Heart left ventricle (tissue), 16 donors: ENCODE results near the gene TMEM8B. TPM values are rescaled to one million over a fixed set of nuclear protein-coding genes. Genes with fewer than 3 reads are reported as not detected.

Experiments
- ATAC-seq, 4 donors: fragments of 200-7000 bp; cut with Tn5 transposase; one replicate each; pipeline ENCODE4 v1.9.1; 2020 to 2022; ENCODE audit warnings: moderate library complexity in 4 of 4, mild to moderate bottlenecking in 3 of 4, moderate number of reproducible peaks in 1 of 4
- DNase-seq, 5 donors: peaks; one replicate each; pipeline ENCODE4 v3.0.0-alpha.2; 2020
- H3K27ac ChIP-seq, 12 donors: fragments of 200-600 bp; sonication (generic) in 4 of 12; one replicate each; pipeline versions ENCODE4 v1.5.0 to v1.8.0; 2016 to 2022; ENCODE audit warnings: mild to moderate bottlenecking in 2 of 12
- H3K27me3 ChIP-seq, 9 donors: fragments of 200-600 bp; sonication (generic) in 2 of 9; one replicate each; pipeline versions ENCODE4 v1.5.1 to v1.8.0; 2016 to 2022; ENCODE audit warnings: mild to moderate bottlenecking in 3 of 9
- H3K36me3 ChIP-seq, 9 donors: fragments of 200-600 bp; sonication (generic) in 2 of 9; one replicate each; pipeline versions ENCODE4 v1.5.0 to v1.8.0; 2018 to 2022; ENCODE audit warnings: mild to moderate bottlenecking in 2 of 9
- H3K4me1 ChIP-seq, 12 donors: fragments of 200-600 bp; sonication (generic) in 4 of 12; one replicate each; pipeline versions ENCODE4 v1.5.0 to v1.8.0; 2016 to 2022; ENCODE audit warnings: mild to moderate bottlenecking in 3 of 12
- H3K4me3 ChIP-seq, 12 donors: fragments of 200-600 bp; sonication (generic) in 4 of 12; one replicate each; pipeline versions ENCODE4 v1.5.0 to v1.8.0; 2017 to 2022; ENCODE audit warnings: mild to moderate bottlenecking in 9 of 12, moderate library complexity in 4 of 12
- H3K9me3 ChIP-seq, 12 donors: fragments of 200-600 bp; sonication (generic) in 4 of 12; one replicate each; pipeline versions ENCODE4 v1.5.0 to v1.8.0; 2016 to 2022; ENCODE audit warnings: mild to moderate bottlenecking in 1 of 12
- POLR2A ChIP-seq, 2 donors: fragments of 450-650 bp; IDR thresholded peaks; one replicate each; pipeline ENCODE4 v1.6.1; 2017; ENCODE audit warnings: antibody characterized with exemption in 2 of 2, mild to moderate bottlenecking in 2 of 2, moderate library complexity in 2 of 2
- WGBS, 4 donors: extraction: QIAGEN DNeasy Blood & Tissue Kit in 2 of 4; methylation state at CpG; one replicate each; pipeline versions ENCODE4 v1.1.5 to v1.1.7; 2013 to 2018; 5-methylcytosine and 5-hydroxymethylcytosine counted together
- intact Hi-C, 10 donors: fragments of 100-400 bp; cut with DNase I; formaldehyde crosslinking; loops; one replicate each; pipeline versions ENCODE4 v1.11.1 to v1.14.2; 2022
- polyA plus RNA-seq, 2 donors: library from polyadenylated mRNA; stranded (reverse); fragments of 200-250 nt; gene quantifications; one replicate each; pipeline ENCODE4 v1.2.3, GENCODE V29; 2013
- total RNA-seq, 9 donors: library from RNA; depleted of rRNA in 2 of 9; stranded (reverse); fragments of >200 nt in 2 of 9; fragmentation: NEBNext Ultra II Directional in 3 of 9; extraction: Animal tissue kit (Norgen Biotek cat#: 25700) in 3 of 9; gene quantifications; one replicate each; pipeline versions ENCODE4 v1.1.0 to v1.2.4, GENCODE V29; 2016 to 2023
- TF ChIP-seq, protein P1 (sequence below), 12 donors: fragments of 200-600 bp; sonication (generic) in 4 of 12; IDR thresholded peaks; one replicate each; pipeline versions ENCODE4 v1.5.0 to v1.8.0; 2018 to 2022; ENCODE audit warnings: antibody characterized with exemption in 12 of 12, mild to moderate bottlenecking in 5 of 12
- donor health status: ischemic (EF 13 %, LVEDD 7.1; RV severe dilation, severe dysfunction).
- donor health status: healthy with polysubstance abuse.
- donor health status: DM: no; HTN: yes; CAD: no.
- donor health status: DM: no; HTN: no; CAD: no.
- donor health status: ischemic (EF 25% LVEDD 6.9; RV normal size, moderate dysfunction).
- donor health status: ischemic (EF 25% LVEDD 5.7; RV mildly dilated, moderate dysfunction).
- donor health status: healthy.
- donor health status: DM: yes; HTN: yes; CAD: no.
- donor health status: ischemic (EF 35%, LVEDD 5.7; RV mildly dilated, moderate dysfunction).
- donor health status: nonischemic (EF 11% LVEDD 7.7; RV severe dilation, severe dysfunction).
- donor health status: DM: yes; HTN: yes; CAD: no.
- donor health status: PGD.
- donor health status: ischemic (EF 29% LVEDD 5.4; RV normal size, mild dysfunction).
- donor health status: nonischemic (EF 23%, LVEDD 6.1; RV moderate dilation, normal function).

The TMEM8B gene
- total and polyA plus RNA-seq, 11 donors, result 7.9 to 21.4 (median 17.9) TPM

DNA sequence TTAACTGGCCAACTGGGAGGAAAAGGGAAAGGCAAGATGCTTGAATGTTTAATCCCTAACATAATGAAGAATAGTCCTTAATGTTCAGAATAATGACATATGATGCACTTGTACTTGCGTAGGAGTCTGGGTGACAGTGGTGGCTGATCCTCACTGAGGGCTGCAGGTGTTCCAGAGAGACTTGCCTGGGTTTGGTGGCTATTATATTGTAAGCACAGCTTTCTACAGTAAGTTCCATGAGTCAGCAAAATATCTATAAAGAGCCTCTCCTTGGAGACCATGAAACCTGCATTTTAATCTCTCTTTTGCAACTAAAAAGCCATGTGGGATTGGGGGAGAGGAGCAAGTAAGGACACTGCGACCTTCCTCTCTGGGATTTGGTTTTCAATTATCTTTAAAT lies 39.5 kb upstream of the TMEM8B start:
- TF ChIP-seq, protein P1, sequence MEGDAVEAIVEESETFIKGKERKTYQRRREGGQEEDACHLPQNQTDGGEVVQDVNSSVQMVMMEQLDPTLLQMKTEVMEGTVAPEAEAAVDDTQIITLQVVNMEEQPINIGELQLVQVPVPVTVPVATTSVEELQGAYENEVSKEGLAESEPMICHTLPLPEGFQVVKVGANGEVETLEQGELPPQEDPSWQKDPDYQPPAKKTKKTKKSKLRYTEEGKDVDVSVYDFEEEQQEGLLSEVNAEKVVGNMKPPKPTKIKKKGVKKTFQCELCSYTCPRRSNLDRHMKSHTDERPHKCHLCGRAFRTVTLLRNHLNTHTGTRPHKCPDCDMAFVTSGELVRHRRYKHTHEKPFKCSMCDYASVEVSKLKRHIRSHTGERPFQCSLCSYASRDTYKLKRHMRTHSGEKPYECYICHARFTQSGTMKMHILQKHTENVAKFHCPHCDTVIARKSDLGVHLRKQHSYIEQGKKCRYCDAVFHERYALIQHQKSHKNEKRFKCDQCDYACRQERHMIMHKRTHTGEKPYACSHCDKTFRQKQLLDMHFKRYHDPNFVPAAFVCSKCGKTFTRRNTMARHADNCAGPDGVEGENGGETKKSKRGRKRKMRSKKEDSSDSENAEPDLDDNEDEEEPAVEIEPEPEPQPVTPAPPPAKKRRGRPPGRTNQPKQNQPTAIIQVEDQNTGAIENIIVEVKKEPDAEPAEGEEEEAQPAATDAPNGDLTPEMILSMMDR (IDR thresholded peaks at IDR 0.05), result no peak
- no peak for TF ChIP-seq POLR2A (IDR thresholded peaks at IDR 0.05)
- Histone ChIP-seq H3K36me3 (peaks cover 0 to 4% (median 0%) of the 10 kb centered on the region in 9 donors), H3K9me3 (no peaks in the 10 kb centered on the region), H3K27me3 (peaks cover 0 to 7% (median 0%) of the 10 kb centered on the region in 9 donors), H3K4me3 (no peak overlapping the region), H3K4me1 (peaks cover 0 to 41% (median 28%) of the 10 kb centered on the region in 12 donors), H3K27ac (no peak overlapping the region)
- no peak for DNase-seq
- no peak for ATAC-seq
- 86 to 95% (median 92%) methylated on average over 2 of the region's 2 CpGs for whole genome bisulfite sequencing, 4 donors
- intact Hi-C loops, result loop anchor here in 2 of 10 donors (1.0 to 5.0 kb wide), 2 partner anchors 93 to 233 kb away; no protein-coding TSS in a partner anchor

DNA sequence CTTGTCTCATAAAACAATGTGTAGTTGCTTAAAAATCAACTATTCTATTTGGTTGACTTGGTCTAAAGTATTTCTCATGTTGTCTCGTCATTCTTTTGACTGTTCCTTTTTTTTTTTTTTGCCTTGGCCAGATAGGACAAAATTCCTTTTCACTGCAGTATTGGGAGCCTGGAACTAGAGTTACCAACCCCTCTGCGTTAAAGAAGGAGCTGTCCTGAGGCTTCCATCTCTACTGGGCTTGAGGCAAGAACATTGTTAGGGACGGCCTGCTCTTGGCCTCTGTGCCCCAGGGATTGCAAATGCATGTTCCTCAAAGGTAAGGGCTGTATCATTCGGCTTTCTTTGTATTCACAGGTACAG lies 39.0 kb upstream of the TMEM8B start:
- Histone ChIP-seq H3K27me3 (peaks cover 0 to 7% (median 0%) of the 10 kb centered on the region in 9 donors), H3K9me3 (no peaks in the 10 kb centered on the region), H3K4me3 (no peak overlapping the region), H3K27ac (peak overlapping the region in 1 of 12 donors; percentile 84), H3K36me3 (peaks cover 0 to 4% (median 0%) of the 10 kb centered on the region in 9 donors), H3K4me1 (peaks cover 0 to 43% (median 29%) of the 10 kb centered on the region in 12 donors)
- no peak for ATAC-seq
- TF ChIP-seq, protein P1 (IDR thresholded peaks at IDR 0.05), result no peak
- TF ChIP-seq POLR2A (IDR thresholded peaks at IDR 0.05), result no peak
- no peak for DNase-seq
- intact Hi-C loops, result loop anchor here (1.0 to 10.0 kb wide), 8 partner anchors 25 to 235 kb away; partner anchors contain the start of genes HINT2 (in 3 of the 10), FAM221B (in 1 of the 10) and TMEM8B (in 1 of the 10)
- 26 to 35% (median 30%) methylated on average over 4 of the region's 4 CpGs for WGBS, 4 donors

DNA sequence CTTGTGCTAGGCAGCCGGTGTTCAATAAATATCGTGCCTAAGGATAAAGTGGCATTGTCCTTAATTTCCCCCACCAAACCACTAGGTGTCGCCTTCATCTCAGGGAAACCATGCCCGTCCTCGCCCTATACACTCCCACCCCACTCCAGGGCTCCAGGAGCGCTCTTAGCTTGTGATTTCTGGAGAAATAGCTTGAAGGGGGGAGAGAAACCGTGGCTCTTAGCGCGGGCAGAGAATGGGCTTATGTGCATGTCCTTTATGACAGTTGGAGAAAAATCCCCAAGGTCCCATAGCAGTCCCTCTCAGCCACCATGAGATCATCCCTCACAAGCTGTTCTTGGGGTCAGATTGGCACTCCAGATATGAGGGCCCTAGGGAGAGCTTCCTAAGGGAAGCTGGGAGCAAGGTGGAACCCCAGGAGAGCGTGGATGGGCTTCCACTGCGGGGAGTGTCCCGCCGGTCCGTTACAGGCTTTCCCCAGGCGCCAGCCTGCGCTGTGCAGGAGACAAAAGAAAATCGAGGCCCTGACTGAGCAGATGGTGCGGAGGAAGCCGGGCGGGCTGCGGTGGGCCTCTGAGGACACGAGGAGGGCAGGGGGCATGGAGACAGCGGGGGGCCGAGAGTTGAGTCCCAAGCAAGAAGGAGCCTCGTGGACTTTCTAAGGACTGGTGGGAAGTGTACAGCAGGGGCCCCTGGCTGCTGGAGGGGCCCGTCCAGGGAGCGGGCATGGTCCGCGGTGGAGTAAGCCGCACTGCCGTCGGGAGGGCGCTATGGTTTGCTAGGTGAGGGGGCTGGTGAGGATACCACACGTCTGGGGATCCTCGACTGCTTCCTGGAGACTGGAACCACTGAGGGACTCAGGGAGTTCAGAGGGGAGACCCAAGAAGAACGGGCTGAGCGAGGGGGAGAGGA lies 38.4 kb upstream of the TMEM8B start:
- peak overlapping the region; percentile 27 to 88 (median 82) for H3K27ac ChIP-seq
- peak overlapping the region in 11 of 12 donors; percentile 63 to 96 (median 68) for H3K4me3 ChIP-seq
- H3K9me3 ChIP-seq, result no peaks in the 10 kb centered on the region
- DNase-seq (peak; percentile 68 to 82 (median 75)), ATAC-seq (peak; percentile 81 to 92 (median 88))
- peaks cover 0 to 46% (median 30%) of the 10 kb centered on the region in 12 donors for H3K4me1 ChIP-seq
- TF ChIP-seq POLR2A (IDR thresholded peaks at IDR 0.05), result no peak
- TF ChIP-seq, protein P1 (IDR thresholded peaks at IDR 0.05), result peak; percentile 75 to 92 (median 84)
- H3K36me3 ChIP-seq, result peaks cover 0 to 4% (median 0%) of the 10 kb centered on the region in 9 donors
- 27 to 45% (median 35%) methylated on average over 37 of the region's 37 CpGs for WGBS, 4 donors
- intact Hi-C loops, result loop anchor here (1.0 to 10.0 kb wide), 9 partner anchors 22 to 234 kb away; partner anchors contain the start of genes HINT2 (in 3 of the 10), FAM221B (in 1 of the 10), SPAG8 (in 1 of the 10) and TMEM8B (in 1 of the 10)
- peaks cover 0 to 7% (median 0%) of the 10 kb centered on the region in 9 donors for H3K27me3 ChIP-seq
